GM18867 (cell line): ENCODE measurements around the gene SLC30A1.
A peak's percentile ranks its signal among the peaks of the same experiment; 100 is the strongest.
"Not testable (repeated sequence)": the region's sequence is repeated elsewhere in the genome, so short reads cannot be mapped to it uniquely, and the experiment has no call there.

Experiments
- ATAC-seq: cut with Tn5 transposase; IDR thresholded peaks from one replicate; pipeline ENCODE4 v1.9.1; 2021; ENCODE audit warnings: mild to moderate bottlenecking, moderate library complexity; ENCODE audit not compliant: unreplicated experiment

The SLC30A1 gene, protein sequence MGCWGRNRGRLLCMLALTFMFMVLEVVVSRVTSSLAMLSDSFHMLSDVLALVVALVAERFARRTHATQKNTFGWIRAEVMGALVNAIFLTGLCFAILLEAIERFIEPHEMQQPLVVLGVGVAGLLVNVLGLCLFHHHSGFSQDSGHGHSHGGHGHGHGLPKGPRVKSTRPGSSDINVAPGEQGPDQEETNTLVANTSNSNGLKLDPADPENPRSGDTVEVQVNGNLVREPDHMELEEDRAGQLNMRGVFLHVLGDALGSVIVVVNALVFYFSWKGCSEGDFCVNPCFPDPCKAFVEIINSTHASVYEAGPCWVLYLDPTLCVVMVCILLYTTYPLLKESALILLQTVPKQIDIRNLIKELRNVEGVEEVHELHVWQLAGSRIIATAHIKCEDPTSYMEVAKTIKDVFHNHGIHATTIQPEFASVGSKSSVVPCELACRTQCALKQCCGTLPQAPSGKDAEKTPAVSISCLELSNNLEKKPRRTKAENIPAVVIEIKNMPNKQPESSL

DNA sequence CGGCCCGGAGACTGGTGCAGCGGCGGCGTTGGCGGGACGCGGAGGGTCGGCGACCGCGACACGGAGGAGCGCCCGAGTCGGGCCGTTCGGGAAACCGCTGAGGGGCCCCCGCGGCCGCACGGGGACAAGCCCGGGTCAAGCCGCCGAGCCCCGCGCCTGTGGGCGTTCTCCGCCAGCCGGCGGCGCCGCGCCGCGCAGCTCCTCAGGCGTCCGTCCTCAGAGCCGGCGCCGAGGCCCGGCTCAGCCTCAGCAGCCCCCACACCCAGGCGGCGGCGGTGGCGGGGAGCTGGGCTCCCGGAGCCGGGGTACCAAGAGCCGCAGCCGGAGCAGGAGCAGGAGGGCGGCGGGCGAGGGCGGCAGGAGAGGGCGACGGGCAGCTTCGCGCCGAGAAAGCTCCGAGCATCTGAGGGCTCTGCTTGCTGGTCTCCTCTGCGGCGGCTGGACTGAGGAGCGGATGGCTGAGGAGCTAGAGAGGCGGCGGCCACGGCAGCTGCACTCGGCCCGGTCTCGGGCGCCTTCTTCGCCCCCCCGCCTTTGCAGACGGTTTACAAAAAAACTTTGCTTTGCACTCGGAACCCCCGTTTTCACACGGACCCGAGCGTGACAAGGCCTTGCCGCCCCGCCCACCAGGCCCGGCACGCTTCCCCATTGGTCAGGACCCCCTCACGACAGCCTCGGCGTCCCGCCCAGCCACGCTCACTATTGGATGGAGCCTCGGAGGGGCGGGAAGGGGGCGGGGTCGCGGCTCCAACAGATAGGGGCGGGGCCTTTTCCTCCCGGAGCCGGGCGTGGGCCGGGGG lies at the start of gene SLC30A1:
Gene SLC30A1, minus strand, starts transcription at position 522 of the 800 bp plus-strand sequence. CDS start 549 bp downstream, outside the sequence.
- ATAC-seq: peak; percentile 85

DNA sequence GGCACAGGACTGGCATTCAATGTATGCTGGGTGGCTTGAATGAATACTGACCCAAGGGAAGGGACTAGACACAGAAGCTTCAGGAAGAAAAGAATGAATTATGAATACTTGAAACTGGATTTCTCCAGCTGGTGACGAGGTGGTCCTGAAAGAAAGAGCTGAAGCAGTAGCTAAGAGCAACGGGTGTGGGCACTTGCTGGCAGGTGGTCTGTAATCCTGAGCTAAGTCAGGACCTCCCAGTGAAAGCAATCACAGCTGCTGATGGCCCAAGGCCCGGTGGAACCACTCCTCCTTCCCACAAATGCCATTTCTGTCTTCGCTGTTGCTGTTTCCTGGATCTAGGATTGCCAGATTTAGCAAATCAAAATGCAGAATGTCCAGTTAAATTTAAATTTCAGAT lies 49.5 kb upstream of the SLC30A1 start:
- ATAC-seq: no peak

GRCh38 chr1:211627259-211627658 lies 48.3 kb upstream of the SLC30A1 start:
- ATAC-seq: no peak

DNA sequence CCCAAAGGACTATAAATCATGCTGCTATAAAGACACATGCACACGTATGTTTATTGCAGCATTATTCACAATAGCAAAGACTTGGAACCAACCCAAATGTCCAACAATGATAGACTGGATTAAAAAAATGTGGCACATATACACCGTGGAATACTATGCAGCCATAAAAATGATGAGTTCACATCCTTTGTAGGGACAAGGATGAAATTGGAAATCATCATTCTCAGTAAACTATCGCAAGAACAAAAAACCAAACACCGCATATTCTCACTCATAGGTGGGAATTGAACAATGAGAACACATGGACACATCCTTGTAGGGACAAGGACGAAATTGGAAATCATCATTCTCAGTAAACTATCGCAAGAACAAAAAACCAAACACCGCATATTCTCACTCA lies 46.9 kb upstream of the SLC30A1 start:
- not testable (repeated sequence) for ATAC-seq

DNA sequence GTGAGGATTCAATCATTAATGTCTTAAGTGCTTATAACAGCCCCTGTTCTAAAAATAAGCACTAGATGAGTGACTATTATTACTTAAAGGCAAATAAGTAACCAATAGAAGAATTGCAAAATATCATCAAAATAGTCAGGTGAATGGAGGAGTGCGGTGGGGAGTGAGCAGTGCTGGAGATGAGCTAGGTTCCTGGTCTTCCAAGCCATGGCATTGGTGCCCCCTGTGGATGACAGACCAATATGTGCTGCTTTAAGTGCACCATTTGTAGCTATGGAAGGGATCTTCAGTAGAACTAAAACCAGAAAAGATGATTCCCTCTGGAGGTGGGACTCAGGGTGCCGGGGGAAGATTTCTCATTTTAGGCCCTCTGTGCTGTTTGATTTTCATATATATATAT lies 46.1 kb upstream of the SLC30A1 start:
- ATAC-seq: no peak

DNA sequence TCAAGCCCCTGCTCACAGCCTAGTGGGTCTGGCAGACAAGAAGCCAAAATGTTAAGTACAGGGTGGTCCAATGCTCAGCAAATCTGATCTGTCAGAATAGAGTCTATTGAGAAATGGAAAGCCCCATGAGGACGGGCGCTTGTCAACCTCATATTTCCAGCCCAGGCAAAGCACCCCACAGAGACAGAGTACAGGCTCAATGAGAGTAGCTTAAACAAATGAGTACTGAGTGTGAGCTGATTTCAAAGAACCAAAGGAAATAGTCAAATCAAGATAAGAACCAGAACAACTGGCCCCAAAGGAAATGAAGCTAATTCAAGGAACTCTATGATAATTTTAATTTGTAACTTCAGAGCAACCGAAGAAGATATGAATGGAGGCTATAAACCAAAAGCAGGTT lies 44.6 kb upstream of the SLC30A1 start:
- ATAC-seq: no peak

GRCh38 chr1:211621447-211622198 lies 42.7 kb upstream of the SLC30A1 start:
- ATAC-seq: no peak

GRCh38 chr1:211620097-211620496 lies 41.1 kb upstream of the SLC30A1 start:
- ATAC-seq: no peak

DNA sequence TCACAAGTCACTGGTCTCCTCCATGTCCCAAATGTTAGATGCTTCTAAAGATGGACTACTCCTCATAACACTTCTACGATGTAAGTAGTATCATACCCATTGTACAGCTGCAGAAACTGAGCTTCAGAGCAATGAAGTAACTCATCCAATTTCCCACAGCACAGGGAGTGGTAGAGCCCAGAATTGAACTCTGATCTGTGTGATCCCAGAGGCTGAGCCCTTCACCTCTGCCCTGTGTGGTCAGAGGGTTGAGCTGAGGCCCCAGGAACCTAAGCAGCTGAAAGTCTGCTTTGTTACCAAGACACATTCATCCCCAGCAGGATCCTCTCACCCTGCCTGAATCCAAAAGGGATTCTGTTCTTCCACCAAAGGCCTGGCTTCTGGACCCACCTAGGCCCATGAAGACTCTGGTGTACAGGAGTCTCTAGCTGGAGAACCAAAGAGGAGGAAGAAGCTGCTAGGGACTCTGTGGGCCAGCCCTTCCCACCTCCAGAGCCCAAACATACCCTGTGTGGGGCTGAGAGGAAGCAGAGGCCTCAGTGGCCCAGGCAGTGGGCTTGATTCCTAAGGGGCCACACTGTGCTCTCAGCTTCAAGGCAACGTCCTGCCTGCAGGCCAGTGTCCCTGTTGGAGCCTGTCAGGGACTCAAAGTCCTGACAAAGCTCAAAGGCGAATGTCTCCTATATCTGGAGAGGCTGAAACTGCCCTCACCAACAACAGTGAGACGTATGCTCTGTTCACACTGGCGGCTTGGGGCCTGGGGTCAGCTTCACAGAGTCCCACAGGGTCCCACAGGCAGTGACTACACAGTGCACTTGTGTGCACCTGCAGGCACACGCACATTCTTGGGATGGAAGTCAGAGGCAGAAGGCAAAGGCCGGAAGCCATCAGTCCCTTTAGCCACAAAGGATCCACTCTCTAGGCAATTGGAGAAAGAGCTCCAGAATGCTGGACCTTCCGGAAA lies 40.4 kb upstream of the SLC30A1 start:
- no peak for ATAC-seq

DNA sequence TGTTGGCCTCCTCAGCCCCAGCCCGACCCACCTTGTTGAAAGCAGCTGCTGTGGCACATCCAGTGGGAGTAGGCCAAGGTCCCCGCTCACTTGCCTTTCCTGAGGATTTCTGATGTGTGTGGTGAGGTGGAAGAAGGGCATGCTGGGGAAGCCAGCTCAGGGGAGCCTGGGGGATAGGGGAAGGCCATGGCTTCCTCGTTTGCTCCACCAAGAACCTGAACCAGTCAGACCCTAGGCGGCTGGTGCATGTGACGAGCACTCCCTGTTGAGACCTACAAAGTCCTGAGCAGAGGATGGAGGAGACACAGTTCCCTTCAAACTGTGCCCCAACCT lies 38.0 kb upstream of the SLC30A1 start:
- ATAC-seq: no peak

DNA sequence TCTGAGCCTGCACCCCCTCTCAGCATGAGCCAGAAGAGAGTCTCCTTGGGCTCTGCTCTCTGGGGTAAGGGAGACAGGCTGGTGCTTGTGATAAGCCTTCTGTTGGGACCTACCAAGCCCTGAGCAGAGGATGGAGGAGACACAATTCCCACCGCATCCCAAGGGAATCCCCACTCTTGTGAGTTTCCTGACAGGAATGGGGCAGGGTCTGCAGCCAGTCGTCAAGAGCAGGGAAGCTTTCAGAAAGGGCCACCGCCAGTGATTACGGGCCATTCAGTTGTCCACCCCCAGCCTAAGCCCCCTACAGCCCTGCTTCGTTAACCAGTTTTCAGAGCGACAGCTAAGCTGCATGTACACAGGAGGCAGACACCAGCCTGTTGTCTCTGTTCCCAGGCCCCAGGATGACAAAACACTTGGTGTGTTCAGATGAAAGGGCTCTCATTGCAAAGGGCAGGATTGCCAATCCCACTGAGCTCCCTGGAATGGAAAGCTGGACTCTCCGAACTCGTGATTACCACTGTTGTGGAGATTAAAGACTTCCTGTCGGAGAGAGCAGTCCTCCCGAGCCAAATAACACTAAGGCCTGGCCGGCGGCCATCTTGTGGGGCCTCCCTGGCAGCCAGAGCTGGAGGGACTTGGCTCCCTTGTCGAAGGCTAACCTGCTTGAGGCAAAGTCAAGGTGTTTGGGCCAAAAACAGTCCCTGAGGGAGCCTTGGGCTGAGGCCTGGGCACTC lies 37.4 kb upstream of the SLC30A1 start:
- no peak for ATAC-seq

DNA sequence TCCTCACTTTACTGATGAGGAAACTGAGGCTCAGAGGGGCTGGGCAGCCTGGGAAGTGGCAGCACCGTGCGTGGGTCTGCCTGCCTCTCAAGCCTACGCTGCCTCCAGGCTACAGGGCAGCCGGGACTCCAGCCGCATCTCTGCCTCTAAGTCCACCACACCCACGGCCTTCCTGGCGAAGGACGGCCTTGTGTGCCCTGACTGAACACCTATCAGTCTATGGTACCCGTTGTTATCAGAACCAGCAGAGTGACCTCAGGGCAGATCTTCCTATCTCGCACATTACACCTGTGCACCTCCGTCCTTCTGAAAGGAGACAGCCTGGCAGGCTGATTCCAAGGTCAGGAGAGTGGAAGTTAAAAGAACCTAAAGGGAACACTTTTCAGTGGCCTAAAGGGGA lies 35.7 kb upstream of the SLC30A1 start:
- no peak for ATAC-seq

GRCh38 chr1:211613951-211614350 lies 35.0 kb upstream of the SLC30A1 start:
- ATAC-seq: no peak

DNA sequence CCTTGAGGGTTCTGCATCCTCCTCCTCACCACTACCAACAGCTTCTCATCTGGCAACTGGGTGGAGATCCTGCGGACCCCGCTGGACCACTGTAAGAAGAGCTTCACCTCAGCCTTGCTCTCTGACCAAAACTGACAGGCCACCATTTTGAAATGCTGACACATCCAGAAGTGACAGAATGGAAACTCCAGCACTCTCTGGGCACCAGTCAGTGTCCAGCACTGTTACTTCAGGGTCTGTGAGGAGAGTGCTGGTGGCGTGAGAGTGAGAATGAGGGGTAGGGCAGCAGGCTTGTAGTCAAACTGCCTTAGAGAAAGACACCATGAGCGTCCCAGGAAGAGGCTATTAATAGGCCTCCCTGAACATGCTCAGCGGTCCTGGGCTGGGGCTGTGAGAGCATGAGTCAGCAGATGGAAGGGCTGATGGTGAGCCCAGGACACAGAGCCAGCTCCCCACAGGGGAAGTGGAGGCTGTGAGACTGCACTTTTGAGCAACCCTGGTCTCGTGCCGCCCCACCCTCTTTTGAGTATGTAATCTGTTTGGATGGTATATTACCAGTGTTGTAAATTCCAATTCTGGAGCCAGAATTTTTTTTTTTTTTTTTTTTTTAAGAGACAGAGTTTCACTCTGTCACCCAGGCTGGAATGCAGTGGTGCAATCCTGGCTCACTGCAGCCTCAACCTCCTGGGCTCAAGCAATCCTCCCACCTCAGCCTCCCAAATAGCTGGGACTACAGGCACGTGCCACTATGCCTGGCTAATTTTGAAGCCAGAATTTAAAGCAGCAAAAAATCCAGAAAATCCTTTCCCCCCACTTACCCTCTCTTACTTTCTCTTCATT lies 34.4 kb upstream of the SLC30A1 start:
- no peak for ATAC-seq

DNA sequence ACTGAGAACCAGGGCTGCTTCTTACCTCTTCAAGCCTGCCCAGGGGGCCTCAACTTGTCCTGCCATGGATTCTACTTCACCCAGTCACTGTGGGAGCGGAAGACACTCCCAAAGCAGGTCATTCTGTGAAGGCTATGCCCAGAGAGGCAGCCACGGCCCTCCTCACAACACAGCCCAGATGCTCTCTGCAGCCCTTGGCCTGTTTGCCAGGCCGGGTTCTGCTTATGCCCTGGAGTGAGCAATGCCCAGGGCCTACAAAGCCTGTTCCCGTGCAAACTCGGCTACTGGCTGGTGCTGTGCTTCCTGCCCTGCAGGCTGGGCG lies 33.8 kb upstream of the SLC30A1 start:
- no peak for ATAC-seq

DNA sequence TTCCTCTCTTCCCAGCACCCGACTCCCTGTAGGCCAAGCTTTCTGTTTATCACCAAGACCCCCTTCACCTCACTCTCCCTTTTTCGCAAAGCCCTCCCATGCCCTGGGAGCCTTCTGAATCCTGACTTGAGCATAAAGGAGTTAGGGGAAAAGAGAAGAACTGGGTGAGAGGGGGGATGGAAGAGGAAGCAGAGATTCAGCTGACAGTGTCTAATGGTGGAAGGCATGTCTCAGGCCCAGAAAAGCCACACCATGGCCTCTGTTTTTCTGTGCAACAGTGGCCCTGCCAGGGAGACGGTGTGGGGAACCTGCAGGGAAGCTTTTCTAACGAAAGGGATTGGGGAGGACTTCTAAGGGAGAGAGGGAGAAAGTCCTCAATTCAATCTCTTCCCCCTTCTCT lies 32.9 kb upstream of the SLC30A1 start:
- no peak for ATAC-seq

DNA sequence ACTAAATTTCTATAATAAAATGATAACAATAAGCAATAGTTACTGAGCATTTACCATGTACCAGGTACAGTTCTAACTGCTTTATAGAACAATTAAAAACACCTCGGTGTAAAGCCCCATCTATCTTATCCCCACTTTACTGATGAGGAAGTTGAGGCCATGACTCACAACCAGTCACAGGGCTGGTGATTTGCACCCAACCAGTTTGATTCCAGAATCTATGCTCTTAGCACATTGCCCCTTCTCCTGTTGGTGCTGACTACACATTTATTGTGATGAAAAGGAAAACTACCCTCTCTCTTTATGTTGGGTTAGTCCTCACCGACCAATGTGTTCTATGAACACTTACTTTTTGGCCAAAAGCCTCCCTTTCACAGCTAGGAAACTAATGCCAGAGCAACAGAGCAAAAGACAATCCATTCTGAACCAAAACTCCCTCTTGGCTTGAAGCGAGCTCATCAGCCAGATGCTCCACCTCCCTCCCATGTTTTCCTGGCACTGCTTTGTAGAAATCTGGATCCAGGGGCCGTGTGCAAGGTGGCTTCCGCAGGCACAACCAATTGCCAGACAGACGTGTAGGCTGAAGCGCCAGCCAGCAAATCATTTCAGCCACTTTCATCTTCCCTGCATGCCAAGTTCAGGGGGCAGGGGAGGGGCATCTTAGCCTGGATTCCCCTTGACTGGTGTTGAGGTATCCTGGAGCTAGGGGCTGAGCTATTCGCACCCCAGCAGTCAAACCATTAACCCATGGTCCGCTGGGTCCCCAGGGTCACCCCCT lies 32.0 kb upstream of the SLC30A1 start:
- ATAC-seq: no peak
